Non-pigmented ciliary epithelial cell (primary cell): ENCODE data around the gene METTL4.

Source experiments
- DNase-seq: peaks from one replicate; pipeline ENCODE4 v3.0.0-alpha.2; 2010; ENCODE audit warnings: low read depth

The METTL4 gene

DNA sequence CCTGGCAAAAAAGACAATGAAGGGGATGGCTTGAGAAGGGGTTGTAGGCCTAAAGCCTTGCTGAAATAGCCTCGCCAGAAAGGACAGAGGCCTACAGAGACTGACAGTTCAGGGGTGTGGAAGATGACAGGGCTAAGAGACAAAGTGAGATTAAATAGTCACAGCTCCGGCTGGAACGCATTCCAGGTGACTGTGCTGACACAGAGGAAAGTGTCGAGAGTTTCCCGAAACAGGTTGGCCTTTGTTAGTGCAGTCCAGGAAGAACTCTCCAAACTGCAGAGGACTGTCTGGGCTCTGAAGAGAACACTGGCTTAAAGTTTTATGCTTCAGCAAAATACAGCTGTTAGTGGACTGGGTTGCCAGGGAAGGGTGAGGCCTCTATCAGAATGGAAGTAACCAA lies 52.8 kb downstream of the METTL4 start:
- DNase-seq, result no peak

DNA sequence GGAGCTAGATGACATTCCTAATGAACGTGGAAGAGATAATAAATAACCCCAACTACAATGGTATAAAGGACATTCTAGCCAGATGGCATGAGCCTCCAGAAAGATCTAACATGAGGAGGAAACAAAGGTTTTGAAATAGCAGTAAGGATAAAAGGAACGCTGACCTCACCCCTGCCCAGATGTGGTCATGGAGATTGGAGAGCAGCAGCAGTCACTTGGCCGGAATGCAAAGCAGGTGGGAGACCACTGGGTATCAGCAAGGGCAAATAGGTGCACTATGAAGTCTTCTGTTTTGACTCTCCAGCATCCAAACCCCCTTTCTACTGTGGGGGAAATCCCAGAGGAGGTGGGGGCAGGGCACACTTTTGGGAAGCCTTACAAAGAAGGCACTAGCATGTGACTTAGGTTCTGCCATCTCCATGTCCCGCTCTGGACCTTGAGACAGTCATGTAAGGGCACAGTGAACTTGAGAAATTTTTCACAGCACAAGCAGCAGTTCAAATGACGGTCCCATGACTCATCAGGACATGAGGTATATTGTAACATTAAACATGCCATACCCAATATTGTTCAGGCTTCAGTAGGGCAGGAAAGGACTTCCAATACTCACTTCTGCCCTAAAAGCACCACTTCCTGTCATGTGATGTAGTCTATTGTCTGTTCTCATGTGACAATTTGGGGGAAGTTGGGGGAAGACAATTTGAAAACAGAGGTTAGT lies 55.2 kb downstream of the METTL4 start:
- peak; percentile 92 for DNase-seq

DNA sequence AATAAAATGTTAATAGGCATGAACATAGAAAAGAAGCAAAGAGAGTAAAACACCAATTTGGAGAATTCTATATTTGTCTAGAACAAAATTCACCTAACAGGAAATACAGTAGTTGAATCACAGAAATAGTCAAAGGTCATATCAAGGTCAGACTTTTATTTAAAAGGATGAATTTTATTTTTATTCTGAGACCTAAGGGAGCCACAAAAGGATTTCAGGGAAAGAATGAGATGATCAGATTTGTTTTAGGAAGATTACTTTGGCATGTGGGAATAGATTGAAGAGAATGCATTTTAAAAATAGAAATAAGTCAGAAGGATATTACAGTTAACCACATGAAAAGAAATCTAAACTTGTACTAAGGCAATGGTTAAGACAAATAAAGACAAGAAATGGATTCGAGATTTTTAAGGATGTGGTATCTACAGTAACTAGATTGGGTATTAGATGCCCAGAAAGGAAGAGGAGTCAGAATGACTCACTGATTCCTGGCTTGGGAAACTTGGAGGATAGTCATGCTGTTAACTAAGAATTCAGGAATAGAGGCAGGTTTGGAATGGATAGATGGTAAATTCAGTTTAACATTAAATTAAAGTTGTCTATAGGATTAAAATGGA lies 56.0 kb downstream of the METTL4 start:
- peak; percentile 76 for DNase-seq

DNA sequence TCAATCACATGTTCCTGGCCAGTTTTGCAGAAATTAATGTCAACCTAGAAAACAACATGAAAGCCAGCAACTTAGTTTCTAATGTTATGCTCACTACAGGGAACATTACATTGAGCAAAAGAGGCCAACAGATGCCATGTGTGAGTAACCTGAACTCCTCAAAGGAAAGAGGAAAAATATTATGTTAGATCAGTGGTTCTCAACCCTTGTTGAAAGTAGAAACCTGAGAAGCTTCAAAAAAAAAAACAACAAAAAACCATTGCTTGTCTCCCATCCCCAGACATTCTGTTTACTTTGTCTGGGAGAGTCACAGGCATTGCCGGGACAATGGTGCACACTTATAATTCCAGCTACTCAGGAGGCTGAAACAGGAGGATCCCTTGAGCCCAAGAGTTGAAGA lies 57.7 kb downstream of the METTL4 start:
- no peak for DNase-seq

DNA sequence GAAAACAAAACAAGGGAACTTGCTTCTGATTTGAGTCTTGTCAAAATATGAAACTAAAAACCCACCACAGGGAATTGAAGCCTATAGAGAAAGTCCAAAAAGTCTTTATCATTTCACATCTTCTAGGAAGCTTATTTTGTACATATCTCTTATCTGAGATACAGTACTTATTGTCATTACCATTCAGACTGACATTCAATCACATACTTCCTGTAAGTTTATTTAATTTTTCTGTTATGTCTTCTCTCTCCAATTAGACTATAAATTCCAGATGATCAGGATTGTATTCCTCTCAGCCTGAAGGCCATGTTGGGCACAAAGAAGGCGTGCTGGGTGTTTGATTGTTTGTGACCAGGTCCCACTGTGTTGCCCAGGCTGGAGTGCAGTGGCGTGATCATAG lies 59.2 kb downstream of the METTL4 start:
- no peak for DNase-seq

DNA sequence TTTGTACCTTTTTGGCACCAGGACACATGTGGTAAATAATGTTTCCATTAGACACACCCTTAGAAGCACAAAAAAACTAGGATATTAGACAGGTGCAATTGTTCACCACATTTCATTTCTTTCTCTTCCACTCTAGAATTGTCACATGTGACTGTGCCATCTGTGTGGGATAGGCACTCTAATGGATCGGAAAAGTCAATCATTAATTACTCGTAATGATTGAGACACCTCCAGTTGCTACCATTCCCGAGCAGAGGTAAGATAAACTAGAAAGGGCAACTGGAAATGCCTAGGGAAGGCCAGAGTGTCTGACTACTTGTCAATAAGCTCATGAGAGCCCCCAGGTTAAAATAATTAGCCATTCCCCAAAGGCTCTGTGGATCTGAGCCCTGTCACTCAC lies 59.9 kb downstream of the METTL4 start:
- DNase-seq, result no peak

DNA sequence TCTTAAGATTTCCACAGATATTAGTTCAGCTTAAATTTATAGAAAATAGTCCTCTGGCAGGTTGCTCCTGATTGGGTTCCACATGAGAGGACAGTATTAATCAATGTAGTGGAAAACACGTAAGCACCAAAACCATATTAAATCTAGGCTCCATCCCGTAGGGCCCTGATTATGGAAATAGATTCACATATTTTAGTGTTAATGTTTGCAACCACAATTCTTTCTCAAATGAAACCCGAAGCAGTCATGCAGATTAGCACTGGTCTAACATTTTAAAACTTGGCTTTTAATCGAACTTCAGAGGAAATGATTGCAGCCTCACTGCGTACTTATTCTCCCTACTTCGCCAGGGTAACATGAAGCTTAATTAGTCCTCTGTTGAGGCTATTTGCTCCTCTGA lies 60.9 kb downstream of the METTL4 start:
- DNase-seq, result no peak

DNA sequence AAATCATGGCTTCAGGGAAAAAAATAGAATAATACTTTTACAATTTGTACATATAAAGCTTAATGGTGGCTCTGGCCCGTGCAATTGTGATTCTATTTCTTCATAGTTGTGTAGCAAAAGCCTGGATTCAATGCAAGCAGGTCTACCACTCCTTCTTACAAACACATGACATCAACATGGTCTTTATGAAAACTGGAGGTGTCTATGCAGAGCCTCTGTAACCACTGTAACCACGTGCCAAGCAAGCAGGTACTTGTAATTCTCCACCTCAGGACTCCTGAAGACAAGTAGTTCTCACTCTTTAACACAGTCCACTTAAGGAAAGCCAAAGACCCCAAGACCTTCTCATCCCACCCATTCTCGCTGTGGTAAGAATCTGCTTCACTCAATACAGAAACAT lies 62.6 kb downstream of the METTL4 start:
- DNase-seq, result no peak

DNA sequence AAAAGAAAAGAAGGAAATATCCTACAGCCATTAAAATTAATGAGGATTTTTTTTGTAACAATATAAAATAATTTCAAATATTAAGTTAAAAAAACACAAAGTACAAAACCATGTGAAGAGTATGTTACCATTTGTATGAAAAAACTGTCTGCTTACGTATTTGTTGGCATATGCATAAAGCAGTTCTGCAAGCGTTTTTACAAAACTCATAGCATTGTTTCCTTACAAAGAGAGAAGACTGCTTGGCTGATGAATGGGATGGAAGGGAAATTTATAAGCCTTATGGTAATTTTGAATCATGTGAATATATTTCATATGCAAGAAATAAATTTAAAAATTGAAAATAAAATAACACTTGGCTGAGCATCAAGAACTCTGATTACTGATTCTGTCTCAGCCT lies 63.1 kb downstream of the METTL4 start:
- no peak for DNase-seq

DNA sequence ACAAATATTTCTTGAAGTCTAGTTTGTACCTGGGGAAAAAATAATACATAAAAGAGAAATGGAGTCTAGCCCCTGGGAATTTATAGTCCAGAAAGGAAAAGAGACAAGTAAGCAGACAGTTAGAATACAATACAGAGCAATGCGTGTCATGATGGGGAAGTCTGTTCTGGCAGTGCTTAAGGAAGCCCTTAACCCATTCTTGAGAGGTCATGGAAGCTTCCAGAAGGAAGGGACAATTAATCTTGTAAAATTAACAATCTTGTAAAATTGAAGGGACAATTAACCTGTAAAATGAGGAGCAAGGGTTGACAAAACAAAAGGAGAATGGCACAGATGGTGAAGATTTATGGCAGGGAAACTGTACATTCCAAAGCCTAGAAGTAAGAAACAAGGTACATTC lies 66.7 kb downstream of the METTL4 start:
- DNase-seq, result no peak

DNA sequence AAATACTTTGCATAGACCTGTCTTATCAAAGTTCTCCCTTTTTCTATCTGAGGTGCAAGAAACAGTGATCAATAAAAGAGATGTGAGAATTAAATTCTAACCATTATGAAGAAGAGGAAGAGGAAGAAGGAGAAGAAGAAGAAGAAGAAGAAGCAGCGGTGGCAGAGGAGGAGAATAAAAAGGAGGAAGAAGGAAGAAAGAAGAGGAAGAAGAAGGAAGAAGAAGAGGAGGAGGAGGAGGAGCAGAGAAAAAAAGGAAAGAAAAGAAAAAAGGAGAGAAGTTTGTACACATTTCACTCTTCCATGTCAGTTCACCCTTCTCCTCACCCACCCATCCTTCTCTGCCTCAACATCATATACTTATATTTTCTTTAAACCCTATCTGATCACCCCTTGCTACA lies 68.4 kb downstream of the METTL4 start:
- no peak for DNase-seq

DNA sequence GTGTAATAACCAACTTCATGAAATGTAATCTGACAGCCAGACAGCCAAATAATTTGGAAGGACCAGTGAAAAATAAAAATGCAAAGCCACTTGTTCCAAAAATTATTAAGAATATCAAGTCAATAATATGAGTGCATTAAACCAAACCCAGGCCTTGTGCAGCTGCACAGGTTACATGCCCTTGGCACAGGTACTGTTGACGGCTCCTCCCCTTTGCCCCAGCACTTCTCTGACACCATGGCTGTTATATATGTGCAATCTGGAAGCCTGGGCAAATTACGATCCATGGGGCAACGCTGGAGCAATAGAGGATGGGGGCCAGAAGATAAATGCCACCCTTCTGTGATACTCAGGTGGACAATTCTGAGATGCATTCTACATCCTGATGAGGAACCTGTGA lies 68.9 kb downstream of the METTL4 start:
- no peak for DNase-seq

DNA sequence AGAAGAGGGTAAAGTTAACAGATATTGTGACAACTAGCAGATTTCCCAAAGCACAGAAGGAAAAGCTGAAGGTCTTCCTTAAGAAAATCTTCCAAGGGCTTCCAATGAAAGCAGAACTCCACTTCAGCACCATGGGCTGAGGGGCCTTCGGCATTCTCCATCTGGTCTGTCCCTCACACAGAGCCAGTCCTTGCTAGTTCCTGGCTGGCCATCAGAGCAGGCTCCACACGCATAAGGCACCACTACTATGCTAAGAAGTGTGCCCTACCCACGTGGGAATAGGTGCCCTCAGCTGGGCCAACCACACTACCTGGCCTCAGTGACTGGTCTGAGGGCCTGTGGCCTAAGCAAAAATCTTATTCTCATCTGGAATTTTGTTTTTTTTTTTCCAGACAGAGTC lies 73.5 kb downstream of the METTL4 start:
- no peak for DNase-seq

DNA sequence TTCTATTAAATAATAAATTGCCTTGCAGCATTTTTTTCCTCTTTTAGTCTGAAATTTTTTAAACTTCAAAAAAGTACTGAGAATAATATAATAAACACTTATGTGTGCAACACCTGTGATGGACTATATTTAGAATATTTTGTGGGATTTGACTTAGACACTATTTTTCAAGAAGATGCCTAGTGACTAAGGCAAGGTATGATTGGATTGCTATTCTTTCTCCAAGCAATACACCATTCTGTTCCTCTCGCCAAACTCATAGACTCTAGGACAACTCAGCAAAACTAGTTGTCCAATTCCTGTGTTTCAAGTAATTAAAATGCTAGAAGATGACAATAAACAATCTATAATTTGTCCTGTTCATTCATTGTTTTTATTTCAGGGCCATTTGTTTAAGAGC lies 75.9 kb downstream of the METTL4 start:
- no peak for DNase-seq

DNA sequence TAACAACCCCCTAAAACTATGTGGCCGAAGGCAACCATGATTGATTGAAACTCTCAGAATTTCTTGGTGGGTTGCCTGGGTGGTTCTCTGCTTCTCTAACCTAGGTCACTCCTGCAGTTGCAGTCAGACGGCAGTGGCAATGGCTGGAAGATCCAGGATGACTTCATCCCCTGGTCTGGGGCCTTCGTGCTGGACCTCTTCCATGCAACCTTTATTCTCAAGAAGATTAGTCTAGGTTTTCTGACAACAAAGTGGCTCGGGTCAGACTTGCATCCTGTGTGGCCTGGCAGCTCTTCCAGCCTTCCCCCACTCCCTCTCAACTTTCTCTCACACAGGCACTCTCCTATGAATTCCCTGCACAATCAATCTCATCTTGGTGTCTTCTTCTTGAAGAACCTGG lies 76.4 kb downstream of the METTL4 start:
- DNase-seq, result no peak
